Measurements from ENCODE around the gene HCN3. TPM values are rescaled to one million over a fixed set of nuclear protein-coding genes. Genes with fewer than 3 reads are reported as not detected.
A peak's percentile ranks its signal among the peaks of the same experiment; 100 is the strongest.
"Not testable (repeated sequence)": the region's sequence is repeated elsewhere in the genome, so short reads cannot be mapped to it uniquely, and the experiment has no call there.

The HCN3 gene
- total RNA-seq, 1 donor from 2014 or later, result 1.5 TPM

DNA sequence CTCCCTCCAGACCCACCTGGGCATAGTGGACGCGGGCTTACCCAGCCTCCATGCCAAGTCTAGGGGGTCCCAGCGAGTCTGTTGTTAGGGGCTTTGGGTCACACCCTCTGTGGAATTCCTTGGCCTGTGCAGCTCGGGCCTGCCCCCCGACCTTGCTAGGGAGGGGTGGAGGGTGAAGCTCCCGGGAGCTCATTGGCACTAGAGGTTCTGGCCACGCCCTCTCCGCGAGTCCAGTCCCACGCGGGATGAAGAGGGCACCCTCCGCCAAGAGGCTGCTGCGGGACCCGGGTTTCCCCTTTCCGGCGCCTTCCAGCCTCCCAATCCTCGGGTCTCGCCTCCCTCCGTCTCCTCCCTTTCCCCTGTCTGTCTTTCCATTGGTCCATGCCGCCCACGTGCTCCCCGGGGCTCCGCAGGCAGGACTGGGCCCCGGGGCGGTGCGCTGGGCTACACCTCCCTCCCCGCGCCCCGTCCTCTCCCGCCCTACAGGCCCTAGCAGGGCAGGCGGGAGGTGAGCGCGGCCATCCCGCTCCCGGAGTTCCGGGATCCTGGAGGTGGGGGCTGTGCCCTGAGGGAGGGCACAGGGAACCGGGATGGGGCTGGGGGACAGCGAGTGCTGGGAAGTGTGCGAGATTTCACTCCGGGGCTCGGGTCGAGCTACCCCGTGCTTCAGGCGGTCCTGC is 46.9 kb downstream of the HCN3 start:
- DNase-seq (peak; percentile 96), ATAC-seq (peak; percentile 84)
- intact Hi-C loops (cut with micrococcal nuclease), result loop anchor here (10.0 kb wide), 1 partner anchor 49 kb away; the partner anchor contains the start of genes CLK2 and HCN3

DNA sequence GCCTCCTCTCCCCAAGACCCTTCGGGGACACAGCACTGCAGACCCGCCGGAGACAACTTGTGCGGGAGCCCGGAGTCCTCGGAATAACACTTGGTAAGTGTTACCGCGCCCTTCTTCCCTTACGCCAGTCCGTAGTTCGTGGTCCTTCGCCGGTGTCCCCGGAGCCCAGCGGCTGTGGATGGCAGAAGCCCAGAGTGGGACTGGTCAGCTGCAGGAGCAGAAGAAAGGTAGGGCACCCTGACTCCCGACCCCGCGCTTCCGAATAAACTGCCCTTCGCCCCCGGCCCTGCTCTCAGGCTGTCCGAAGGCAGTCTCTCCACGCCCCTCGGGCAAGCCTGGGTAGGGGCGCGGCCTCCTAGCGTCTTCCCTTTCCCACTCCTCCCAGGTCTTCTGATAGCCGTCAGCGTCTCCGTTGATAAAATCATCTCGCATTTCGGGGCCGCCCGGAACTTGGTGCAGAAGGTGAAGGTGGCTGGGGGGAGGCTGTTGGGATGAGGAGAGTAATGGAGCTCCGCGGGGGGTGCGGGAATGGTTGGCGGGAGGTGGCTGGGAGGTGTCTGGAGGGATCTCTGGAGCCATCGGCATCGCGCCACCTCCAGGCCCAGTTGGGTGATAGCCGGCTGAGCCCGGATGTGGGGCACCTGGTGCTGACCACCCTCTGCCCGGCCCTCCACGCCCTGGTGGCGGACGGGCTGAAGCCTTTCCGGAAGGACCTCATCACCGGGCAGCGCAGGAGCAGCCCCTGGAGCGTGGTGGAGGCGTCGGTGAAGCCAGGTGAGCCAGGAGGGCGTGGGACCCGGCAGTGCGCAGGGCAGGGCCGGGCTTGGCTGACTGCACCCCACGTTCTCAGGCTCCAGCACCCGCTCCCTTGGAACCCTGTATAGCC is 47.7 kb downstream of the HCN3 start:
- ATAC-seq (no peak), DNase-seq (peak; percentile 73)
- intact Hi-C loops (cut with micrococcal nuclease), result loop anchor here (10.0 kb wide), 1 partner anchor 50 kb away; the partner anchor contains the start of genes CLK2 and HCN3

DNA sequence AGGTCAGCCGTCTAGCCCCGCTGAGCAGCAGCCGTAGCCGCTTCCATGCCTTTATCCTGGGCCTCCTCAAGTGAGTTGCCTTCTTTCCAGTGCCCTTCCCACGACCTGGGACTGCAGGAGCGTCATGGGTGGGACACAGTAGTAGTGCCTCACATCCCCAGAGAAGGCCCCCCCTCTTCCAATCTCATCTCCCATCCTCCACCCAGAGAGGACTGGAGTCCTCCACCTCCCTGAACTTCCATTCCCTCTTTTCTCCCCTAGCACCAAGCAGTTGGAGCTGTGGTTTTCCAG is 48.3 kb downstream of the HCN3 start:
- no peak for ATAC-seq
- intact Hi-C loops (cut with micrococcal nuclease), result loop anchor here (10.0 kb wide), 1 partner anchor 51 kb away; the partner anchor contains the start of genes CLK2 and HCN3

DNA sequence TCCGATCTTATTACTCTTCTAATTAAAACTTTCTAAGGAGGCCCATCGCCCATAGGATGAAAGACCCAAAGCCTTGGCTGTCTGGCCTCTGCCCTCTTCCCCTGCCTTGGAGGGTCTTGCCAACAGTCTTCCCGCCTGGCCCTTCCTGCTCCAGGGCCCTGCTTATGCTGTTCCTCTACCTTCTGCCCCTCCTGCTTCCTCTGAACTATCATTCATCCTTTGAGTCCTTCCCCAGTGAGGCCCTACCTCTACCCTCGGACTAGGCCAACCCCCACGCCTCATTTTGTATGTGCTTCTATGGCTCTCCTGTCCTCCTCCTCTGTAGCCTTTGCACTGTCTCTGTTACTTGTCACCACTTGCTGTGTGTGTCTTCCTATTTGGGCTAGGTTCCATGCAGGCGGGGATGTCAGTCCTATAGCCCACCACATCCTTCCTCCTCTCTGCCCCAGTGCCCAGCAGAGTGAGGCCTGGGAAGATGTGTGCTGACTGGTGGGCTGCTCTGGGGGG is 48.8 kb downstream of the HCN3 start:
- DNase-seq (no peak), ATAC-seq (no peak)
- intact Hi-C loops (cut with micrococcal nuclease), result loop anchor here (10.0 kb wide), 1 partner anchor 51 kb away; the partner anchor contains the start of genes CLK2 and HCN3

More for the DNA sequence above, 48.3 kb downstream of the HCN3 start:
- DNase-seq, result no peak

DNA sequence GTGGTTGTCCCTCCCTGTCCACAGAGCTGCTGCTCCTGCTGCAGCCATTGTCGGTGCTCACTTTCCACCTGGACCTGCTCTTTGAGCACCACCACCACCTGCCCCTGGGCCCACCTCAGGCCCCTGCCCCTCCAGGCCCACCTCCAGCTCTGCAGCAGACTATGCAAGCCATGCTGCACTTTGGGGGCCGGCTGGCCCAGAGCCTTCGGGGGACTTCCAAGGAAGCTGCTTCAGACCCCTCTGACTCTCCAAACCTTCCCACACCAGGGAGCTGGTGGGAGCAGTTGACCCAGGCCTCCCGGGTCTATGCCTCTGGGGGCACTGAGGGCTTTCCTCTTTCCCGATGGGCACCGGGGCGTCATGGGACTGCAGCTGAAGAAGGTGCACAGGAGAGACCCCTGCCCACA is 49.4 kb downstream of the HCN3 start:
- intact Hi-C loops (cut with micrococcal nuclease), result loop anchor here (10.0 kb wide), 1 partner anchor 52 kb away; the partner anchor contains the start of genes CLK2 and HCN3
- DNase-seq (no peak), ATAC-seq (no peak)

DNA sequence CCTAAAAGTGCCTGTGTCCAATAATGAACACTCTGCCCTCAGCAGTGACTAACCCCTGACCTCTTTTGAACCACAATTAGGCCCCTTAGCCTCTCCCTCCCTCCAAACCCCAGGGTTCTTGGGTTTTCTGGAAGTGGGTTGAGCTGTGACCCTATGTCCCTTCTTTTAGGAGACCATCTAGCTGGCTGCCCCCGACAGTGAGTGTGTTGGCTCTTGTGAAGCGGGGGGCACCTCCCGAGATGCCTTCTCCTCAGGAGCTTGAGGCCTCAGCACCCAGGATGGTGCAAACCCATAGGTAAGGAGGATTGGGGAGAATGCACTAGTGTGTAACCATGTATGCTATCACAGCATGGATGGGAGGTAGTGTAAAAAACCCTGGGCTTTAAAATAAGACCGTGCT is 50.7 kb downstream of the HCN3 start:
- intact Hi-C loops (cut with micrococcal nuclease), result loop anchor here (10.0 kb wide), 1 partner anchor 53 kb away; the partner anchor contains the start of genes CLK2 and HCN3
- ATAC-seq, result no peak
- no peak for DNase-seq

DNA sequence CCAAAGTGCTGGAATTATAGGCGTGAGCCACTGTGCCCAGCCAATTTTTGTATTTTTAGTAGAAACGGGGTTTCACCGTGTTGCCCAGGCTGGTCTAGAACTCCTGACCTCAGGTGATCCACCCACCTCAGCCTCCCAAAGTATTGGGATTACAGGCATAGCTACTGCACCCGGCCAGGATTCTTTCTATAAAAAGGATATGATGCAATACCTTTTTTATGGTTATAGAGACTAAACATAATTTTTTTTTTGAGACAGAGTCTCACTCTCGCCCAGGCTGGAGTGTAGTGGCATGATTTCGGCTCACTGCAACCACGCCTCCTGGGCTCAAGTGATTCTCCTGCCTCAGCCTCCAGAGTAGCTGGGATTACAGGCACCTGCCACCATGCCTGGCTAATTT is 51.6 kb downstream of the HCN3 start:
- not testable (repeated sequence) for ATAC-seq, DNase-seq
- intact Hi-C loops (cut with micrococcal nuclease), result loop anchor here (10.0 kb wide), 1 partner anchor 54 kb away; the partner anchor contains the start of genes CLK2 and HCN3

DNA sequence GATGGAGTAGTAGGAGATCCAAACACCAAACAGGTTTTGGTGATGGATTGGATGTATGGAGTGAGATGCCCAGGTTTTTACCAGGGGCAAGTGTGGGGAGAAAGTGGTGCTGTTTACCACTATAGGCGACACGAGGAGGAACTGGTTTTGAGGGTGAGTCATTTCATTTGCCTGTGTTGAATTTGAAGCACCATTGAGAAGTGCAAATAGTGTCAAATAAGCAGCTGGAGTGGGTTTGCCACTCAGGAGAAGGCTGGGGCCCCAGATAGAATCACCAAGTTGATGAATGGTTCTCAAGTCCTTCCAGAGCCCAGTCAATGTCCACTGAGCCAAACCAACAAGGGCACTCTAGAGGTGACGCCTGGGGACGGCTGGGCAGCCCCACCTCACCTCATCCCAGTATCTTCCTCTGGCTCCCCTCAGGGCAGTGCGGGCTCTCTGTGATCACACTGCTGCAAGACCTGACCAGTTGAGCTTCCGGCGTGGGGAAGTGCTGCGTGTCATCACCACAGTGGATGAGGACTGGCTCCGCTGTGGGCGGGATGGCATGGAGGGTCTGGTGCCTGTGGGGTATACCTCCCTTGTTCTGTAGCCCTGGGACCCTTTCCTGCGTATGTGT is 52.8 kb downstream of the HCN3 start:
- ATAC-seq, result no peak
- intact Hi-C loops (cut with micrococcal nuclease), result loop anchor here (10.0 kb wide), 1 partner anchor 55 kb away; the partner anchor contains the start of genes CLK2 and HCN3
- DNase-seq, result no peak

DNA sequence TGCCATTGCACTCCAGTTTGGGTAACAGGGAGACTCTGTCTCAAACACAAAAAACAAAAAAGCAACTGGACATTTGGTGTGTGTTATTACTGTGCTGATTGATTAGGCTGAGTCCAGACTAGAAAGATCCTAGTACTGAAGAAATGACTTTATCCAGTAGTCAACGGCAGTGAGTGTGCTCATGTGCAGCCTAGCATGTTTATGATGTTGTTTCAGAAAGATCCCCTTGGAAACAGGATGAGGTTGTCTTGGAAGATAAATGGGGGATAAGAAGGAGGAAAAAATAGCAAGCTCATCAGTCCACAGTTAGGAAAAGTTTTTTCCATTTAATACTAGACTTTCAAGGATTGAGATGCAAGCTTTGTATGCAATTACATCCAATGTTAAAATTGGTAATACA is 57.7 kb downstream of the HCN3 start:
- ATAC-seq (no peak), DNase-seq (no peak)
- intact Hi-C loops (cut with micrococcal nuclease), result no loop called here

Other genes with a start within 250 kb of the HCN3 start
- gene DCST2, start 243.7 kb upstream of the HCN3 start, total RNA-seq, result 0.37 TPM
- not detected for gene DCST1, start 243.6 kb upstream of the HCN3 start, total RNA-seq
- gene ADAM15, start 226.1 kb upstream of the HCN3 start, total RNA-seq, result 84.2 TPM
- gene EFNA4, start 213.7 kb upstream of the HCN3 start, total RNA-seq, result 2.3 TPM
- 1.1 TPM for gene EFNA3, start 198.6 kb upstream of the HCN3 start, total RNA-seq
- 51.0 TPM for gene EFNA1, start 149.6 kb upstream of the HCN3 start, total RNA-seq
- gene SLC50A1, start 141.6 kb upstream of the HCN3 start, total RNA-seq, result 8.8 TPM
- 52.4 TPM for gene DPM3, start 136.9 kb upstream of the HCN3 start, total RNA-seq
- gene KRTCAP2, start 104.2 kb upstream of the HCN3 start, total RNA-seq, result 134 TPM
- 0.22 TPM for gene TRIM46, start 103.6 kb upstream of the HCN3 start, total RNA-seq
- gene THBS3, start 69.6 kb upstream of the HCN3 start, total RNA-seq, result 6.3 TPM
- gene MTX1, start 68.8 kb upstream of the HCN3 start, total RNA-seq, result 14.1 TPM
- gene ENTREP3, start 22.0 kb upstream of the HCN3 start, total RNA-seq, result 15.0 TPM
- gene SCAMP3, start 15.1 kb upstream of the HCN3 start, total RNA-seq, result 62.7 TPM
- gene CLK2, start 4.0 kb upstream of the HCN3 start, total RNA-seq, result 18.9 TPM
- gene PKLR, start 24.0 kb downstream of the HCN3 start, total RNA-seq, result not detected
- gene FDPS, start 31.4 kb downstream of the HCN3 start, total RNA-seq, result 78.4 TPM
- gene RUSC1, start 43.4 kb downstream of the HCN3 start, total RNA-seq, result 22.0 TPM

Measured in left ventricle myocardium superior (tissue), 1 donor.